Trophoblast cell (in vitro differentiated cells and primary cell): ENCODE data around the gene PNLIPRP1.

Experiments used
- DNase-seq, 2 donors: peaks; one replicate each; pipeline ENCODE4 v3.0.0-alpha.2; 2016
- H2AFZ ChIP-seq: 2 replicates; pipeline ENCODE4 v1.6.1; 2013; ENCODE audit warnings: low read length, moderate library complexity, mild to moderate bottlenecking; ENCODE audit not compliant: insufficient read depth, poor library complexity
- H2AK5ac ChIP-seq: 2 replicates; pipeline ENCODE4 v1.6.1; 2013; ENCODE audit warnings: mild to moderate bottlenecking, low read length
- H2BK120ac ChIP-seq: 2 replicates; pipeline ENCODE4 v1.6.1; 2013; ENCODE audit warnings: low read length, mild to moderate bottlenecking, moderate library complexity; ENCODE audit not compliant: insufficient read depth, poor library complexity
- H2BK12ac ChIP-seq: 2 replicates; pipeline ENCODE4 v1.6.1; 2013; ENCODE audit warnings: mild to moderate bottlenecking, low read length, moderate library complexity
- H2BK5ac ChIP-seq: 2 replicates; pipeline ENCODE4 v1.6.1; 2013; ENCODE audit warnings: low read length, low read depth, moderate library complexity, mild to moderate bottlenecking; ENCODE audit not compliant: poor library complexity
- H3K14ac ChIP-seq: 2 replicates; pipeline ENCODE4 v1.6.1; 2013; ENCODE audit warnings: mild to moderate bottlenecking, low read length
- H3K18ac ChIP-seq: 2 replicates; pipeline ENCODE4 v1.6.1; 2013; ENCODE audit warnings: mild to moderate bottlenecking, low read length
- H3K23ac ChIP-seq: 2 replicates; pipeline ENCODE4 v1.6.1; 2013; ENCODE audit warnings: low read length
- H3K27ac ChIP-seq: 2 replicates; pipeline ENCODE4 v1.5.1; 2013; ENCODE audit warnings: low read depth, mild to moderate bottlenecking, inconsistent platforms, low read length, moderate library complexity
- H3K27me3 ChIP-seq: 2 replicates; pipeline ENCODE4 v1.6.1; 2013; ENCODE audit warnings: inconsistent platforms, mild to moderate bottlenecking, low read length, moderate library complexity; ENCODE audit not compliant: insufficient read depth
- H3K36me3 ChIP-seq, 2 experiments: 1 replicate in 1 of 2; 2 replicates in 1 of 2; pipeline ENCODE4 v1.6.1; 2013; ENCODE audit warnings: low read length in 2 of 2, mild to moderate bottlenecking in 2 of 2, moderate library complexity in 1 of 2; ENCODE audit not compliant: insufficient read depth in 2 of 2, control insufficient read depth in 1 of 2
- H3K4ac ChIP-seq: 2 replicates; pipeline ENCODE4 v1.6.1; 2013; ENCODE audit warnings: low read depth, mild to moderate bottlenecking, low read length, moderate library complexity
- H3K4me1 ChIP-seq, 2 experiments: 1 replicate in 1 of 2; 2 replicates in 1 of 2; pipeline ENCODE4 v1.6.1; 2013; ENCODE audit warnings: low read length in 2 of 2, mild to moderate bottlenecking in 2 of 2, moderate library complexity in 1 of 2; ENCODE audit not compliant: insufficient read depth in 2 of 2, control insufficient read depth in 1 of 2
- H3K4me2 ChIP-seq: 2 replicates; pipeline ENCODE4 v1.6.1; 2013; ENCODE audit warnings: inconsistent platforms, mild to moderate bottlenecking, low read length, moderate library complexity
- H3K4me3 ChIP-seq: 2 replicates; pipeline ENCODE4 v1.5.1; 2013; ENCODE audit warnings: mild to moderate bottlenecking, low read depth, low read length, inconsistent platforms
- H3K79me1 ChIP-seq: one replicate; pipeline ENCODE4 v1.6.1; 2013; ENCODE audit warnings: low read length
- H3K79me2 ChIP-seq: 2 replicates; pipeline ENCODE4 v1.6.1; 2013; ENCODE audit warnings: low read length, mild to moderate bottlenecking; ENCODE audit not compliant: control insufficient read depth, insufficient read depth, poor library complexity
- H3K9ac ChIP-seq: 2 replicates; pipeline ENCODE4 v1.6.1; 2013; ENCODE audit warnings: mild to moderate bottlenecking, low read length
- H3K9me3 ChIP-seq: 2 replicates; pipeline ENCODE4 v1.6.1; 2013; ENCODE audit warnings: low read depth, mild to moderate bottlenecking, control low read depth, inconsistent platforms, low read length; ENCODE audit not compliant: insufficient read depth
- H4K12ac ChIP-seq: 2 replicates; pipeline ENCODE4 v1.6.1; 2013; ENCODE audit warnings: low read depth, mild to moderate bottlenecking, low read length, moderate library complexity
- H4K8ac ChIP-seq: 2 replicates; pipeline ENCODE4 v1.6.1; 2013; ENCODE audit warnings: low read depth, mild to moderate bottlenecking, low read length, moderate library complexity
- H4K91ac ChIP-seq: one replicate; pipeline ENCODE4 v1.6.1; 2013; ENCODE audit warnings: low read depth, mild to moderate bottlenecking, low read length, moderate library complexity
- WGBS: extraction: QIAGEN DNeasy Blood & Tissue Kit; methylation state at CpG from one replicate; pipeline ENCODE4 v1.1.7; 2013; ENCODE audit warnings: missing lambda C conversion rate; ENCODE audit not compliant: insufficient read length, insufficient coverage; ENCODE audit errors: extremely low coverage; 5-methylcytosine and 5-hydroxymethylcytosine counted together

The PNLIPRP1 gene

GRCh38 chr10:116607336-116607735, 16.6 kb downstream of the PNLIPRP1 start:
- no peak overlapping the region for H3K4me3 ChIP-seq
- H3K4ac ChIP-seq, result no peak overlapping the region
- H3K14ac ChIP-seq, result no peak overlapping the region
- no peak overlapping the region for H4K8ac ChIP-seq
- no peaks in the 10 kb centered on the region for H3K36me3 ChIP-seq
- no peaks in the 10 kb centered on the region for H3K79me1 ChIP-seq
- H3K9me3 ChIP-seq, result peaks cover 6% of the 10 kb centered on the region
- no CpG with 5 or more reads among the region's 6 CpGs for WGBS
- H4K91ac ChIP-seq, result no peak overlapping the region
- H2BK5ac ChIP-seq, result no peak overlapping the region
- no peak overlapping the region for H4K12ac ChIP-seq
- no peak overlapping the region for H3K18ac ChIP-seq
- no peak overlapping the region for H2BK120ac ChIP-seq
- H2AK5ac ChIP-seq, result no peak overlapping the region
- no peaks in the 10 kb centered on the region for H3K4me1 ChIP-seq
- H3K4me2 ChIP-seq, result no peak overlapping the region
- no peak overlapping the region for H3K9ac ChIP-seq
- H3K27ac ChIP-seq, result no peak overlapping the region
- H2BK12ac ChIP-seq, result no peak overlapping the region
- H3K79me2 ChIP-seq, result no peaks in the 10 kb centered on the region
- DNase-seq, result no peak
- H3K27me3 ChIP-seq, result no peaks in the 10 kb centered on the region
- H3K23ac ChIP-seq, result no peak overlapping the region
- no peak overlapping the region for H2AFZ ChIP-seq

GRCh38 chr10:116608686-116609594, 18.2 kb downstream of the PNLIPRP1 start:
- no peak overlapping the region for H3K14ac ChIP-seq
- no peak overlapping the region for H4K8ac ChIP-seq
- H4K91ac ChIP-seq, result no peak overlapping the region
- H3K79me2 ChIP-seq, result no peaks in the 10 kb centered on the region
- H3K27me3 ChIP-seq, result no peaks in the 10 kb centered on the region
- DNase-seq, result peak in 1 of 2 donors; percentile 1
- H3K23ac ChIP-seq, result no peak overlapping the region
- no peak overlapping the region for H2BK12ac ChIP-seq
- no peak overlapping the region for H3K27ac ChIP-seq
- no peak overlapping the region for H2BK120ac ChIP-seq
- H3K36me3 ChIP-seq, result no peaks in the 10 kb centered on the region
- H2AK5ac ChIP-seq, result no peak overlapping the region
- no peaks in the 10 kb centered on the region for H3K79me1 ChIP-seq
- H3K4me3 ChIP-seq, result no peak overlapping the region
- H3K9ac ChIP-seq, result no peak overlapping the region
- H4K12ac ChIP-seq, result no peak overlapping the region
- no peak overlapping the region for H3K18ac ChIP-seq
- no peaks in the 10 kb centered on the region for H3K4me1 ChIP-seq
- H2AFZ ChIP-seq, result peak overlapping the region; percentile 30
- WGBS, result no CpG with 5 or more reads among the region's 41 CpGs
- H2BK5ac ChIP-seq, result no peak overlapping the region
- H3K4ac ChIP-seq, result no peak overlapping the region
- peak overlapping the region; percentile 35 for H3K4me2 ChIP-seq
- H3K9me3 ChIP-seq, result peaks cover 6% of the 10 kb centered on the region

DNA sequence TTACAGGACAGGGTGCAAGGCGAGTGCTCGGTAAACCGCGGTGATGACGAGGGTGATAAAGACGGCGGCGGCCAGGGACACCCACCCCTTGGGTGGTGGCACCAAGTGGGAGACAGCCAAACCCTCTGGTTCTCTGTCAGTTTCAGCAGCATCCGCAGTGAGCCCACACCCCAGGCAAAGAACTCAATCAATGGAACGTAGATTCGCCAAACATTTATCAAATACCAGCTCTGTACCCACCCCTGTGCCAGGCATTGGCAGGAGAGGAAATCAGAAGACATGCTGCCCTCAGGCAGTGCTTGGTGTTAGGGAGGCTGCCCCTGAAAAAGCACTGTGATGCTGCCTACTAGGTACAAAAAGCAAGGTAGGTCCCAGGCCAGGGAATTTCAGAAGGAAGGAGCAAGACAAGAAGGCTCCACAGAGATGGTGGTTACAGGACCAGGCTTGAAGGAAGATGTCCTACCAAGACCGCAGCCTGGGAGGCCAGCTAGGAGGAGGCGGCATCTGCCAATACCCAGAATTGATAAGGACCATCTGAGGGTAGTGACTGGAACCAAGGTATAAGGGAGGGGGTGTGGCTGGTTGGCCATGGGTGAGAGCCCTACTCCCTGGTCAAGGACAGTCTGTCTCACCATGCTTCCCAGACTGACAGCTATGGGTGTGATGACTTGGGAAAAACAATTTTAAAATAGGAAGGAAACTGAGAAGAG, 19.8 kb downstream of the PNLIPRP1 start:
- Histone ChIP-seq H4K8ac (no peak overlapping the region), H3K9me3 (peaks cover 6% of the 10 kb centered on the region), H3K23ac (no peak overlapping the region), H3K36me3 (no peaks in the 10 kb centered on the region), H3K4me1 (no peaks in the 10 kb centered on the region), H3K27me3 (no peaks in the 10 kb centered on the region), H2BK5ac (no peak overlapping the region), H3K18ac (no peak overlapping the region), H4K91ac (no peak overlapping the region), H3K4me2 (no peak overlapping the region), H3K79me1 (no peaks in the 10 kb centered on the region), H2BK120ac (no peak overlapping the region), H3K27ac (no peak overlapping the region), H2AFZ (no peak overlapping the region), H3K4me3 (no peak overlapping the region), H3K9ac (no peak overlapping the region), H2BK12ac (no peak overlapping the region), H4K12ac (no peak overlapping the region), H3K4ac (no peak overlapping the region), H2AK5ac (no peak overlapping the region), H3K79me2 (no peaks in the 10 kb centered on the region), H3K14ac (no peak overlapping the region)
- no peak for DNase-seq
- WGBS, result no CpG with 5 or more reads among the region's 13 CpGs

GRCh38 chr10:116611153-116611545, 20.4 kb downstream of the PNLIPRP1 start:
- no peak overlapping the region for H2BK12ac ChIP-seq
- H3K27me3 ChIP-seq, result no peaks in the 10 kb centered on the region
- H3K23ac ChIP-seq, result no peak overlapping the region
- no peak for DNase-seq
- no peaks in the 10 kb centered on the region for H3K4me1 ChIP-seq
- H3K4ac ChIP-seq, result no peak overlapping the region
- no peaks in the 10 kb centered on the region for H3K79me2 ChIP-seq
- H3K27ac ChIP-seq, result no peak overlapping the region
- H3K4me3 ChIP-seq, result no peak overlapping the region
- H3K36me3 ChIP-seq, result no peaks in the 10 kb centered on the region
- no peak overlapping the region for H2BK5ac ChIP-seq
- H2AFZ ChIP-seq, result no peak overlapping the region
- no peaks in the 10 kb centered on the region for H3K79me1 ChIP-seq
- WGBS, result no CpG with 5 or more reads among the region's 3 CpGs
- H4K12ac ChIP-seq, result no peak overlapping the region
- no peak overlapping the region for H3K4me2 ChIP-seq
- H4K91ac ChIP-seq, result no peak overlapping the region
- H3K9me3 ChIP-seq, result peaks cover 6% of the 10 kb centered on the region
- no peak overlapping the region for H3K18ac ChIP-seq
- H2BK120ac ChIP-seq, result no peak overlapping the region
- no peak overlapping the region for H3K14ac ChIP-seq
- H2AK5ac ChIP-seq, result no peak overlapping the region
- no peak overlapping the region for H4K8ac ChIP-seq
- no peak overlapping the region for H3K9ac ChIP-seq
